MM.1S (cell line): ENCODE measurements around the gene CA10.

Source experiments
- DNase-seq: peaks from one replicate; pipeline ENCODE4 v3.0.0-alpha.2; 2015
- H2AFZ ChIP-seq: fragments of 300-600 bp; sonication (generic); 2 replicates; pipeline ENCODE4 v1.6.0; 2016; ENCODE audit warnings: antibody characterized with exemption, low read length
- H3F3A ChIP-seq: fragments of 300-600 bp; sonication (generic); 2 replicates; pipeline ENCODE4 v1.6.1; 2016; ENCODE audit warnings: mild to moderate bottlenecking, antibody characterized with exemption, low read length, moderate library complexity, mixed read lengths; ENCODE audit not compliant: insufficient read depth
- H3K27ac ChIP-seq: fragments of 300-600 bp; sonication (generic); 2 replicates; pipeline ENCODE4 v1.5.1; 2016; ENCODE audit warnings: mild to moderate bottlenecking, low read length
- H3K27me3 ChIP-seq: fragments of 300-600 bp; sonication (generic); replicated peaks from 2 replicates; pipeline ENCODE4 v1.6.0; 2016; ENCODE audit warnings: low read length; ENCODE audit not compliant: insufficient read depth
- H3K36me3 ChIP-seq: fragments of 300-600 bp; sonication (generic); replicated peaks from 2 replicates; pipeline ENCODE4 v1.6.1; 2016; ENCODE audit warnings: mild to moderate bottlenecking, low read length, mixed read lengths; ENCODE audit not compliant: insufficient read depth
- H3K4me1 ChIP-seq: fragments of 300-600 bp; sonication (generic); 2 replicates; pipeline ENCODE4 v1.6.1; 2016; ENCODE audit warnings: low read length, mixed read lengths
- H3K4me2 ChIP-seq: fragments of 300-600 bp; sonication (generic); 2 replicates; pipeline ENCODE4 v1.6.0; 2016; ENCODE audit warnings: low read depth, low read length
- H3K4me3 ChIP-seq: fragments of 300-600 bp; sonication (generic); 2 replicates; pipeline ENCODE4 v1.5.1; 2016; ENCODE audit warnings: low read length, mixed read lengths
- H3K79me2 ChIP-seq: fragments of 300-600 bp; sonication (generic); 2 replicates; pipeline ENCODE4 v1.6.1; 2016; ENCODE audit warnings: mixed run types, low read length, mixed read lengths
- H3K9ac ChIP-seq: fragments of 300-600 bp; sonication (generic); 2 replicates; pipeline ENCODE4 v1.6.1; 2016; ENCODE audit warnings: low read length, mixed read lengths
- H3K9me2 ChIP-seq: fragments of 300-600 bp; sonication (generic); replicated peaks from 2 replicates; pipeline ENCODE4 v1.6.1; 2016; ENCODE audit warnings: mild to moderate bottlenecking, low read length, mixed read lengths; ENCODE audit not compliant: insufficient read depth
- H3K9me3 ChIP-seq: fragments of 300-600 bp; sonication (generic); replicated peaks from 2 replicates; pipeline ENCODE4 v1.6.1; 2016; ENCODE audit warnings: mild to moderate bottlenecking, low read length, mixed read lengths; ENCODE audit not compliant: insufficient read depth
- H4K20me1 ChIP-seq: fragments of 300-600 bp; sonication (generic); 2 replicates; pipeline ENCODE4 v1.6.1; 2016; ENCODE audit warnings: mild to moderate bottlenecking, low read length, moderate library complexity, mixed read lengths; ENCODE audit not compliant: insufficient read depth
- EZH2 ChIP-seq: fragments of 300-600 bp; sonication (generic); optimal IDR thresholded peaks from 2 replicates; pipeline ENCODE3; 2017; ENCODE audit warnings: low read depth, mild to moderate bottlenecking, antibody characterized with exemption, low read length, mixed read lengths
- EZH2phosphoT487 ChIP-seq: fragments of 300-600 bp; sonication (generic); IDR thresholded peaks from 2 replicates; pipeline ENCODE4 v1.6.1; 2018; ENCODE audit warnings: antibody characterized with exemption, low read length
- TF ChIP-seq, protein P1 (sequence below): fragments of 300-600 bp; sonication (generic); IDR thresholded peaks from 2 replicates; pipeline ENCODE4 v1.5.1; 2016; ENCODE audit warnings: antibody characterized with exemption, low read length, mixed read lengths

Gene CA10

DNA sequence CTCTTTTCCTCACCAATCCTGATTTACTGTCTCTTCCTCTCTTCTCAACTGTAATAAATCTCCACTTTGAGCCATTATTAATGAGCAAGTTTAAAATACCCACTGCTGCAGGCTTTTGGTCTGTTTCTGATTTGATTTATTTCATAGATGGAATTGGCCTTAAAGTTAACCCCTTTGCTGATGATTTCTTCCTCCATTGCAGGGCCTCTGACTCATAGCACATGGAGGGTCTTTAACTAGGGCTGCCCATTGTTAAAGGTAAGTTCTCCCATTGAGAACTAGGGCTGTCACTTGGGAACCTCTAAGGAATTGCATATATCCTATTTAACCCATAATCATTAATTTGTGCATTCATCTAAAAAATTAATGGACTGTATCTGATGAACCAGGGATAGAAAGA lies 221.2 kb downstream of the CA10 start:
- Histone ChIP-seq H3K79me2 (no peaks in the 10 kb centered on the region), H3K27me3 (no peaks in the 10 kb centered on the region), H3K4me1 (no peaks in the 10 kb centered on the region), H3K9me2 (no peaks in the 10 kb centered on the region), H3K27ac (no peak overlapping the region), H2AFZ (no peak overlapping the region), H3K36me3 (no peaks in the 10 kb centered on the region), H3F3A (no peaks in the 10 kb centered on the region), H3K4me2 (no peak overlapping the region), H3K4me3 (no peak overlapping the region), H4K20me1 (no peaks in the 10 kb centered on the region), H3K9me3 (no peaks in the 10 kb centered on the region), H3K9ac (no peak overlapping the region)
- TF ChIP-seq, protein P1, sequence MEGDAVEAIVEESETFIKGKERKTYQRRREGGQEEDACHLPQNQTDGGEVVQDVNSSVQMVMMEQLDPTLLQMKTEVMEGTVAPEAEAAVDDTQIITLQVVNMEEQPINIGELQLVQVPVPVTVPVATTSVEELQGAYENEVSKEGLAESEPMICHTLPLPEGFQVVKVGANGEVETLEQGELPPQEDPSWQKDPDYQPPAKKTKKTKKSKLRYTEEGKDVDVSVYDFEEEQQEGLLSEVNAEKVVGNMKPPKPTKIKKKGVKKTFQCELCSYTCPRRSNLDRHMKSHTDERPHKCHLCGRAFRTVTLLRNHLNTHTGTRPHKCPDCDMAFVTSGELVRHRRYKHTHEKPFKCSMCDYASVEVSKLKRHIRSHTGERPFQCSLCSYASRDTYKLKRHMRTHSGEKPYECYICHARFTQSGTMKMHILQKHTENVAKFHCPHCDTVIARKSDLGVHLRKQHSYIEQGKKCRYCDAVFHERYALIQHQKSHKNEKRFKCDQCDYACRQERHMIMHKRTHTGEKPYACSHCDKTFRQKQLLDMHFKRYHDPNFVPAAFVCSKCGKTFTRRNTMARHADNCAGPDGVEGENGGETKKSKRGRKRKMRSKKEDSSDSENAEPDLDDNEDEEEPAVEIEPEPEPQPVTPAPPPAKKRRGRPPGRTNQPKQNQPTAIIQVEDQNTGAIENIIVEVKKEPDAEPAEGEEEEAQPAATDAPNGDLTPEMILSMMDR: no peak
- TF ChIP-seq EZH2 (no peak), EZH2phosphoT487 (no peak)
- no peak for DNase-seq

DNA sequence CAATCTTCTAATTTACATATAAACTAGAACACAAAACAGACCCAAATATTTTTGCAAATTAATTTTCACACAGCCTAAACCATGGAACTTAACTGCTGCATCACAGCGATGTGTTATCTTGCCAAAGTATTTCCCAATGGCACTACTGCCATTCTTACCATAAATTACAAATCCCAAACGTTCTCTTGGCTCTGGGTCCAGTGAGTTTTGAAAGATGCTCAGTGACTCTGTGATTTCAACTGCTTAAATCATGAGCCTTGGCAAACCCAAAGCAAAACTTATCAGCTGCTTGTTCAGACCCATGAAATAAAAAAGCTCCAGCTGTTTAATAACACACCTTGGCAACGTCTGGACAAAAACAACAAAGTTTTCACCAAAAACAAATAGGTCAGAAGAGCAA lies 223.0 kb downstream of the CA10 start:
- Histone ChIP-seq H4K20me1 (no peaks in the 10 kb centered on the region), H3K9me3 (no peaks in the 10 kb centered on the region), H3K79me2 (no peaks in the 10 kb centered on the region), H3K27me3 (no peaks in the 10 kb centered on the region), H3K9ac (no peak overlapping the region), H3K4me1 (no peaks in the 10 kb centered on the region), H3F3A (no peaks in the 10 kb centered on the region), H3K4me2 (no peak overlapping the region), H2AFZ (no peak overlapping the region), H3K27ac (no peak overlapping the region), H3K36me3 (no peaks in the 10 kb centered on the region), H3K9me2 (no peaks in the 10 kb centered on the region), H3K4me3 (no peak overlapping the region)
- DNase-seq: no peak
- TF ChIP-seq EZH2: no peak
- TF ChIP-seq EZH2phosphoT487: no peak
- TF ChIP-seq, protein P1: no peak

DNA sequence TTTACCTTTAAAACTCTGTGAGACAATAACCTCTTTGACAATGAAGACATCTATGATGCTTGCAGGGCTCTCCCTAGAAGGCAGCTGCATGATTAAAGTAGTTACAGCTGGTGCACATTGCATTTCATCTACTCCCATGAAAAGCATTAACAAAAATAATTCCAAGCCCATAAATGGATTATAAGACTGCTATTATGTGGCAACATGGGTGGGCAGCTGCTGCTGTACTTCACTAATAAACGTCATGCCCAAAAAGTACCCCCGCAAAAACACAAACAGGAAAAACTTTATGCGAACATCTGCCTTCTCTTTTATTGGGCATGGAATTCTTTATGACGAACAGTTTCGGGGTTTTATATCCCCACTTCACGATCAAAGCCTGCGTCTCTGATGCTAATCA lies 224.9 kb downstream of the CA10 start:
- TF ChIP-seq EZH2phosphoT487 (no peak), EZH2 (no peak)
- TF ChIP-seq, protein P1: no peak

More for the DNA sequence above, 224.9 kb downstream of the CA10 start:
- no peak overlapping the region for H3K27ac ChIP-seq
- H3K4me3 ChIP-seq: no peak overlapping the region
- H4K20me1 ChIP-seq: no peaks in the 10 kb centered on the region
- H3K36me3 ChIP-seq: no peaks in the 10 kb centered on the region
- no peak overlapping the region for H3K9ac ChIP-seq
- H3K79me2 ChIP-seq: no peaks in the 10 kb centered on the region
- H3K9me3 ChIP-seq: no peaks in the 10 kb centered on the region
- H3F3A ChIP-seq: no peaks in the 10 kb centered on the region
- no peak overlapping the region for H3K4me2 ChIP-seq
- no peaks in the 10 kb centered on the region for H3K4me1 ChIP-seq
- no peak overlapping the region for H2AFZ ChIP-seq
- H3K27me3 ChIP-seq: no peaks in the 10 kb centered on the region
- DNase-seq: no peak
- no peaks in the 10 kb centered on the region for H3K9me2 ChIP-seq
